ENCODE measurements around the gene ILKAP. TPM values are rescaled to one million over a fixed set of nuclear protein-coding genes. Genes with fewer than 3 reads are reported as not detected.

ILKAP gene
- total RNA-seq, 6 experiments from 2014 or later, result 27.3 to 34.3 (median 28.6) TPM

GRCh38 chr2:238139196-238140039, 64.1 kb downstream of the ILKAP start:
- Mint-ChIP-seq H3K4me3 (no peak overlapping the region), H3K4me1 (ENCODE audit: low read depth) (peaks cover 22% of the 10 kb centered on the region), H3K27ac (no peak overlapping the region)

DNA sequence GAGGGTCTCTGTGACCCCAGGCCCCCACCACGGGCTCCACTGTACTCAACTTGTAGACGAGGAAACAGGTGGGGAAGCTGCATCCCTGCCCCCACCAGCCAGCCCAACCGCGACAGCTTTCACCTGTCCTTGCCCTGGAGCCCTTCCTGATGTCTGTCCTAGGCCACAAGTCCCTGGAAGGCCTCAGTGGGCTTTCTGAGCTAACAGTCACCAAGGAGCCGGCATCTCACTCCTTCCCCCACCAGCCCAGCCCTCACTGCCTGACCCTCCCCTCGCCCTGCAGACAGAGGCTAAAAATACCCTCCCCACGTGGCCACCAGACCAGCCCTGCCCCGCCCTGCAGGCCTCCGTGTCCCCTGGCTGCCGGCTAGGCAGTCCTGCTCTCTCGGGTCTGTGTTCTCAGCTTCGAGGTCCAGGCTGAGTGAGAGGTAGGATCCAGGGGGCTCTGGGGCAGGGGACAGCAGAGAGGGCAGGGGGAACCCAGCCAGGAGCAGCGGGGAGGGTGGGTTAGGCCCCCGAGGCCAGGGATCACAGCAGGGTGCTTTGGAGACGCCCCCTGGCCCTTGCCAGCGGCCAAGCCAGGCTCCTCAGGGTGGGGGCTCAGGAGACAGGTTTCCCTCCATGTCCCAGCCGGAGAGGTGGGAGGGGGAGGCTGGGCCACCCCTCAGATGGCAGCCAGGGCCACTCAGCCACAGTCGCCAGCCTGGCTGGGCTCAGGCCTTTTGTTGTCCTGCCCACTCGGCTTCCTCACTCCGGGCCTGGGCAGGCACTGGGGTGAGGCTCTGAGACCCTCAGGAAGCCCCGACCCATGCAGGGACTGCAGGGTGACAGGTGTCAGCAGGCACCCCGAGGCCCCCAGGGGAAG, 64.9 kb downstream of the ILKAP start, which contains the start of gene KLHL30:
TSS of gene KLHL30 (plus strand) at position 338 of the 865 bp plus-strand sequence. CDS start 2,087 bp downstream, outside the sequence.
- TF ChIP-seq, protein P1, sequence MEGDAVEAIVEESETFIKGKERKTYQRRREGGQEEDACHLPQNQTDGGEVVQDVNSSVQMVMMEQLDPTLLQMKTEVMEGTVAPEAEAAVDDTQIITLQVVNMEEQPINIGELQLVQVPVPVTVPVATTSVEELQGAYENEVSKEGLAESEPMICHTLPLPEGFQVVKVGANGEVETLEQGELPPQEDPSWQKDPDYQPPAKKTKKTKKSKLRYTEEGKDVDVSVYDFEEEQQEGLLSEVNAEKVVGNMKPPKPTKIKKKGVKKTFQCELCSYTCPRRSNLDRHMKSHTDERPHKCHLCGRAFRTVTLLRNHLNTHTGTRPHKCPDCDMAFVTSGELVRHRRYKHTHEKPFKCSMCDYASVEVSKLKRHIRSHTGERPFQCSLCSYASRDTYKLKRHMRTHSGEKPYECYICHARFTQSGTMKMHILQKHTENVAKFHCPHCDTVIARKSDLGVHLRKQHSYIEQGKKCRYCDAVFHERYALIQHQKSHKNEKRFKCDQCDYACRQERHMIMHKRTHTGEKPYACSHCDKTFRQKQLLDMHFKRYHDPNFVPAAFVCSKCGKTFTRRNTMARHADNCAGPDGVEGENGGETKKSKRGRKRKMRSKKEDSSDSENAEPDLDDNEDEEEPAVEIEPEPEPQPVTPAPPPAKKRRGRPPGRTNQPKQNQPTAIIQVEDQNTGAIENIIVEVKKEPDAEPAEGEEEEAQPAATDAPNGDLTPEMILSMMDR (IDR thresholded peaks at IDR 0.05), result no peak
- H3K4me3 Mint-ChIP-seq, result no peak within 1 kb of the TSS
- peaks cover 5% of the 10 kb centered on the region for H3K27me3 Mint-ChIP-seq (ENCODE audit: insufficient read depth)
- no peaks in the 10 kb centered on the region for H3K36me3 Mint-ChIP-seq (ENCODE audit: low read depth)
- H3K9me3 Mint-ChIP-seq, result no peaks in the 10 kb centered on the region
- no peak for DNase-seq
- peaks cover 15% of the 10 kb centered on the region for H3K4me1 Mint-ChIP-seq (ENCODE audit: low read depth)
- no peak within 1 kb of the TSS for H3K27ac Mint-ChIP-seq

More at GRCh38 chr2:238139196-238140039, 64.1 kb downstream of the ILKAP start:
- no peaks in the 10 kb centered on the region for H3K36me3 Mint-ChIP-seq (ENCODE audit: low read depth)
- TF ChIP-seq, protein P1 (IDR thresholded peaks at IDR 0.05), result peak; percentile 76
- H3K27me3 Mint-ChIP-seq (ENCODE audit: insufficient read depth), result peaks cover 6% of the 10 kb centered on the region
- DNase-seq, result no peak
- no peaks in the 10 kb centered on the region for H3K9me3 Mint-ChIP-seq

DNA sequence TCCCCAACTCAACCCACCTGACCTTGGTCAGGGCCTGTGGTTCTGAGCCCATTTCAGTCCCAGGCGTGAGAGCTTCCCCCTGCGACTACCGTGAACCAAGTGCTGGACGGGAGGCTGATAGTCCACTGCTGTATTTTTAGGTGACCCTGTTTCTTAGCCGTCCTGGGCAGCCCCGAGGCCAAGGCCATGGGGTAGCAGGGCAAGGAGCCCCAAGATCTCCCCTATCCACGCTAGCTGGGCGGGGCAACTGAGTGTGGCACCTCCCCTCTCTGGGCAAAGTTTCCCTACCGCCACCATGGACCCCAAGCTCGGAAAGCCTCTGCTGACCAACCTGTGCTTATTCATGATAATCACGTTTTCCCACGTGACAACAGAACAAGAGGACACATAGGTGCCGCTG, 65.6 kb downstream of the ILKAP start:
- H3K36me3 Mint-ChIP-seq (ENCODE audit: low read depth), result no peaks in the 10 kb centered on the region
- no peak for DNase-seq
- H3K27ac Mint-ChIP-seq, result no peak overlapping the region
- peaks cover 13% of the 10 kb centered on the region for H3K4me1 Mint-ChIP-seq (ENCODE audit: low read depth)
- no peaks in the 10 kb centered on the region for H3K9me3 Mint-ChIP-seq
- TF ChIP-seq, protein P1 (IDR thresholded peaks at IDR 0.05), result no peak
- H3K27me3 Mint-ChIP-seq (ENCODE audit: insufficient read depth), result peaks cover 4% of the 10 kb centered on the region
- no peak overlapping the region for H3K4me3 Mint-ChIP-seq

DNA sequence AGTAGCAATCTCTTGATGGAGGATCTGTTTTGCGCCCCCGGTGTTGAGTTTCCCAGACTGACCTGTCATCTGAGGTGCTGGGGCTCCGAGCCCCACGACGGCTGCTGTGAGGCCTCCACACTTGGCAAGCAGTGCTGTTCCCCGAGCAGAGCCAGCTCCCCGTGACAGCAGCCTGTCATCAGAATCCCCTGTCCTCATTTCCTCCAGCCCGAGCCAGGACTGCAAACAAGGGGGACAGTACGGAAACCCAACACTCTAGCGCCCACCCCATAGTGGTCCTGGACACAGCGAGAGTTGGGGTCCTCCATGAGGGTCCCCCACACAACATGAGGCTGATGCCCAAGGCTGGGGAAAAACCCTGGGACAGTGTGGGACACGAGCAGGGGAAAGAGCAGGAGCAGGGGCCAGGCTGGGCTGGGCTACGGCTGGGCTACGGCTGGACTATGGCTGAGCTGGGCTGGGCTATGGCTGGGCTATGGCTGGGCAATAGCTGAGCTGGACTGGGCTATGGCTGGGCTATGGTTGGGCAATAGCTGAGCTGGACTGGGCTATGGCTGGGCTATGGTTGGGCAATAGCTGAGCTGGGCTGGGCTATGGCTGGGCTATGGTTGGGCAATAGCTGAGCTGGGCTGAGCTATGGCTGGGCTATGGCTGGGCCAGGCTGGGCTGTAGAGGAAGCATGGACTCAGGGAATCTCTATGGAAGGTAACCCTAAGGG, 66.5 kb downstream of the ILKAP start:
- TF ChIP-seq, protein P1 (IDR thresholded peaks at IDR 0.05), result no peak
- no peaks in the 10 kb centered on the region for H3K36me3 Mint-ChIP-seq (ENCODE audit: low read depth)
- no peak overlapping the region for H3K4me3 Mint-ChIP-seq
- peak; percentile 68 for DNase-seq
- H3K9me3 Mint-ChIP-seq, result no peaks in the 10 kb centered on the region
- peaks cover 8% of the 10 kb centered on the region for H3K4me1 Mint-ChIP-seq (ENCODE audit: low read depth)
- H3K27me3 Mint-ChIP-seq (ENCODE audit: insufficient read depth), result peaks cover 4% of the 10 kb centered on the region
- no peak overlapping the region for H3K27ac Mint-ChIP-seq

DNA sequence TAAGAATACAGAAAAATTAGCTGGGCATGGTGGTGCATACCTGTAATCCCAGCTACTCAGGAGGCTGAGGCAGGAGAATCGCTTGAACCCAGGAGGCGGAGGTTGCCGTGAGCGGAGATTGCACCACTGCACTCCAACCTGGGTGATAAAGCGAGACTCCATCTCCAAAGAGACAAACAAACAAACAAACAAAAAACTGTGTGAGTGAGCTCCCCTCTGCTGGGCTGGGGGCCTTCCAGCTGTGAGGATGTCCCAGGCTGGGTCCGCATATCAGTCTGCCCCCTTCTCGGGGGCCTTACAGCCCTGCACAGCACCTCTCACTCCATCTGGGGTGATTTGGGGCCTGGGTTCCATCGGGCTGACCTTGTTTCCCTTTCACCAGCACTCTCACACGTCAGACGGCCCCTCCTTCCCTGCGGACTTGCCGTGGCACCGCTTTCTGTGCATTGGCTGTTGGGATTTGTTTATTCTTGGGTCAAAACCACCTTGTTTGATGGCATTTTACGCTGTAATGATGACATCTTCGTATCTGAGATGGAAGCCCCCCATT, 67.8 kb downstream of the ILKAP start:
- TF ChIP-seq, protein P1 (IDR thresholded peaks at IDR 0.05), result no peak
- H3K9me3 Mint-ChIP-seq, result no peaks in the 10 kb centered on the region
- H3K4me3 Mint-ChIP-seq, result no peak overlapping the region
- no peaks in the 10 kb centered on the region for H3K36me3 Mint-ChIP-seq (ENCODE audit: low read depth)
- H3K27me3 Mint-ChIP-seq (ENCODE audit: insufficient read depth), result peaks cover 4% of the 10 kb centered on the region
- DNase-seq, result no peak
- H3K27ac Mint-ChIP-seq, result no peak overlapping the region
- H3K4me1 Mint-ChIP-seq (ENCODE audit: low read depth), result no peaks in the 10 kb centered on the region

All from HFFc6 (cell line).